Urinary bladder (tissue), 4 donors: Measurements from ENCODE around the gene SPATA4. TPM values are rescaled to one million over a fixed set of nuclear protein-coding genes. Genes with fewer than 3 reads are reported as not detected.

Source experiments
- DNase-seq: peaks from one replicate; pipeline ENCODE4 v3.0.0-alpha.2; 2015; ENCODE audit errors: extremely low spot score
- H3K27ac ChIP-seq: one replicate; pipeline ENCODE4 v1.5.1; 2013; ENCODE audit warnings: low read depth, mild to moderate bottlenecking, moderate library complexity
- H3K36me3 ChIP-seq: one replicate; pipeline ENCODE4 v1.6.1; 2013; ENCODE audit warnings: mild to moderate bottlenecking, moderate library complexity; ENCODE audit not compliant: insufficient read depth
- H3K4me1 ChIP-seq: one replicate; pipeline ENCODE4 v1.6.1; 2013; ENCODE audit warnings: mild to moderate bottlenecking, moderate library complexity; ENCODE audit not compliant: insufficient read depth
- H3K4me3 ChIP-seq: one replicate; pipeline ENCODE4 v1.5.1; 2013; ENCODE audit warnings: low read depth, low read length
- WGBS: extraction: QIAGEN DNeasy Blood & Tissue Kit; methylation state at CpG from one replicate; pipeline ENCODE4 v1.1.7; 2013; 5-methylcytosine and 5-hydroxymethylcytosine counted together
- polyA plus RNA-seq: library from polyadenylated mRNA; stranded (reverse); fragments of 200-250 nt; gene quantifications from one replicate; pipeline ENCODE4 v1.2.3, GENCODE V29; 2013
- total RNA-seq: library from RNA; depleted of rRNA; stranded (reverse); fragments of >200 nt; gene quantifications from one replicate; pipeline ENCODE4 v1.2.3, GENCODE V29; 2014
- donor health status: healthy with polysubstance abuse.
- donor health status: healthy.

Gene SPATA4
- total and polyA plus RNA-seq, 2 donors = 0.11 to 0.29 TPM

GRCh38 chr4:176186067-176186466 lies 9.3 kb downstream of the SPATA4 start:
- no peak for DNase-seq
- WGBS = 69% methylated on average over 2 of the region's 2 CpGs
- H3K27ac ChIP-seq = no peak overlapping the region

GRCh38 chr4:176185051-176185450 lies 10.3 kb downstream of the SPATA4 start:
- Histone ChIP-seq H3K27ac (no peak overlapping the region), H3K4me3 (no peak overlapping the region), H3K36me3 (no peaks in the 10 kb centered on the region), H3K4me1 (no peaks in the 10 kb centered on the region)
- no peak for DNase-seq
- WGBS = 22% methylated on average over 1 of the region's 1 CpG

More at GRCh38 chr4:176186067-176186466, 9.3 kb downstream of the SPATA4 start:
- Histone ChIP-seq H3K36me3 (no peaks in the 10 kb centered on the region), H3K4me1 (no peaks in the 10 kb centered on the region), H3K4me3 (no peak overlapping the region)

- 93% methylated on average over 3 of the region's 3 CpGs for WGBS
- no peaks in the 10 kb centered on the region for H3K36me3 ChIP-seq
- H3K27ac ChIP-seq = no peak overlapping the region
- DNase-seq = no peak
- no peaks in the 10 kb centered on the region for H3K4me1 ChIP-seq
- H3K4me3 ChIP-seq = no peak overlapping the region
Measured at GRCh38 chr4:176163041-176163440, 32.3 kb downstream of the SPATA4 start.

GRCh38 chr4:176156656-176157055 lies 38.7 kb downstream of the SPATA4 start:
- H3K4me1 ChIP-seq = no peaks in the 10 kb centered on the region
- 96% methylated on average over 5 of the region's 5 CpGs for WGBS
- H3K36me3 ChIP-seq = no peaks in the 10 kb centered on the region
- H3K4me3 ChIP-seq = no peak overlapping the region
- no peak for DNase-seq
- H3K27ac ChIP-seq = no peak overlapping the region

- no peak for DNase-seq
- 27% methylated on average over 4 of the region's 4 CpGs for WGBS
- Histone ChIP-seq H3K4me1 (no peaks in the 10 kb centered on the region), H3K27ac (no peak overlapping the region), H3K36me3 (no peaks in the 10 kb centered on the region), H3K4me3 (no peak overlapping the region)
Measured at GRCh38 chr4:176153124-176153523, 42.3 kb downstream of the SPATA4 start.

GRCh38 chr4:176150704-176151103 lies 44.7 kb downstream of the SPATA4 start:
- Histone ChIP-seq H3K27ac (no peak overlapping the region), H3K4me1 (no peaks in the 10 kb centered on the region), H3K4me3 (no peak overlapping the region), H3K36me3 (no peaks in the 10 kb centered on the region)
- DNase-seq = no peak
- 62% methylated on average over 2 of the region's 2 CpGs for WGBS

GRCh38 chr4:176150356-176150682 lies 45.1 kb downstream of the SPATA4 start:
- no peak overlapping the region for H3K4me3 ChIP-seq
- H3K27ac ChIP-seq = no peak overlapping the region
- H3K4me1 ChIP-seq = no peaks in the 10 kb centered on the region
- DNase-seq = no peak
- no peaks in the 10 kb centered on the region for H3K36me3 ChIP-seq

GRCh38 chr4:176149680-176150355 lies 45.6 kb downstream of the SPATA4 start:
- WGBS = 74% methylated on average over 3 of the region's 3 CpGs
- Histone ChIP-seq H3K4me1 (no peaks in the 10 kb centered on the region), H3K27ac (no peak overlapping the region), H3K36me3 (no peaks in the 10 kb centered on the region), H3K4me3 (no peak overlapping the region)
- DNase-seq = no peak

- no peak overlapping the region for H3K27ac ChIP-seq
- no peaks in the 10 kb centered on the region for H3K4me1 ChIP-seq
- no peak for DNase-seq
- WGBS = 49% methylated on average over 2 of the region's 2 CpGs
- H3K4me3 ChIP-seq = no peak overlapping the region
- H3K36me3 ChIP-seq = no peaks in the 10 kb centered on the region
Measured at GRCh38 chr4:176142253-176142652, 53.1 kb downstream of the SPATA4 start.

GRCh38 chr4:176139518-176139917 lies 55.9 kb downstream of the SPATA4 start:
- Histone ChIP-seq H3K36me3 (no peaks in the 10 kb centered on the region), H3K4me1 (no peaks in the 10 kb centered on the region), H3K4me3 (no peak overlapping the region), H3K27ac (no peak overlapping the region)
- no peak for DNase-seq

- no peak for DNase-seq
- Histone ChIP-seq H3K4me3 (no peak overlapping the region), H3K27ac (no peak overlapping the region), H3K4me1 (no peaks in the 10 kb centered on the region), H3K36me3 (no peaks in the 10 kb centered on the region)
Measured at GRCh38 chr4:176137631-176138030, 57.8 kb downstream of the SPATA4 start.

- Histone ChIP-seq H3K4me3 (no peak overlapping the region), H3K4me1 (no peaks in the 10 kb centered on the region), H3K27ac (no peak overlapping the region), H3K36me3 (no peaks in the 10 kb centered on the region)
- no peak for DNase-seq
- 77% methylated on average over 2 of the region's 2 CpGs for WGBS
Measured at GRCh38 chr4:176134670-176135069, 60.7 kb downstream of the SPATA4 start.
